PFSK-1 (cell line): Measurements from ENCODE around the gene CDCA7L.

ENCODE experiments used
- POLR2AphosphoS5 ChIP-seq: IDR thresholded peaks from 2 replicates; pipeline ENCODE4 v1.6.1; 2012; ENCODE audit warnings: low read depth, mild to moderate bottlenecking, control low read depth, low read length, moderate library complexity
- SIN3A ChIP-seq: IDR thresholded peaks from 2 replicates; pipeline ENCODE4 v1.6.1; 2012; ENCODE audit warnings: mild to moderate bottlenecking, low read length, moderate library complexity, borderline replicate concordance; ENCODE audit not compliant: insufficient read depth
- TAF1 ChIP-seq: IDR thresholded peaks from 2 replicates; pipeline ENCODE4 v1.6.1; 2012; ENCODE audit warnings: low read length, control low read depth, borderline replicate concordance; ENCODE audit not compliant: insufficient read depth

GRCh38 chr7:21911341-21911875 is 34.3 kb downstream of the CDCA7L start:
- no peak for TF ChIP-seq POLR2AphosphoS5
- TF ChIP-seq TAF1: no peak
- no peak for TF ChIP-seq SIN3A
